GM12878 (cell line): ENCODE data around the gene FAM161A. TPM values are rescaled to one million over a fixed set of nuclear protein-coding genes. Genes with fewer than 3 reads are reported as not detected.

ENCODE experiments used
- ATAC-seq: fragments of 200-7000 bp; cut with Tn5 transposase; 3 replicates; pipeline ENCODE4 v1.9.1; 2020; ENCODE audit warnings: mild to moderate bottlenecking, moderate library complexity
- Bru-seq: library from RNA; stranded (reverse); fragments of 400-500 nt; gene quantifications from one replicate; lab custom pipeline; 2021; lab: Mats Ljungman, UMichigan
- BruChase-seq, 2 experiments: library from RNA; stranded (reverse); fragments of 400-500 nt; gene quantifications; one replicate each; lab custom pipeline; 2021; lab: Mats Ljungman, UMichigan
- BruUV-seq: library from RNA; stranded (reverse); fragments of 400-500 nt; replicated peaks from 2 replicates; lab custom pipeline; 2021; lab: Mats Ljungman, UMichigan
- CTCF ChIA-PET: fragments of 300-600 bp; sonication (Branson Sonifier 250); formaldehyde crosslinking; extraction: SDS; loops from one replicate; lab custom pipeline; 2021; ENCODE audit warnings: inconsistent platforms; lab: Yijun Ruan, JAX
- POLR2A ChIA-PET: fragments of 350-600 bp; formaldehyde crosslinking; extraction: SDS; loops from one replicate; lab custom pipeline; 2021; ENCODE audit warnings: inconsistent platforms; lab: Charles Lee
- RAD21 ChIA-PET: fragments of 300-600 bp; sonication (Branson Sonifier 250); formaldehyde crosslinking; loops from one replicate; lab custom pipeline; 2023; ENCODE audit warnings: antibody characterized with exemption; ENCODE audit not compliant: unreplicated experiment; lab: Charles Lee
- SMC1A ChIA-PET: fragments of 300-600 bp; sonication (Branson Sonifier 250); formaldehyde crosslinking; loops from one replicate; lab custom pipeline; 2023; ENCODE audit not compliant: unreplicated experiment, uncharacterized antibody; lab: Charles Lee
- DNase-seq: peaks from one replicate; pipeline ENCODE4 v3.0.0-alpha.2; 2011; ENCODE audit warnings: low read depth, low spot score
- FAIRE-seq: peaks from 3 replicates; lab custom pipeline; 2011; peaks lifted over from hg19 to GRCh38; lab: Jason Lieb, UNC
- H2AFZ ChIP-seq: 2 replicates; pipeline ENCODE4 v1.6.0; 2011; ENCODE audit warnings: low read depth, low read length, control low read depth; ENCODE audit not compliant: control insufficient read depth
- H3K27ac ChIP-seq: 2 replicates; pipeline ENCODE4 v1.5.1; 2011; ENCODE audit warnings: control low read depth; ENCODE audit not compliant: control insufficient read depth, insufficient read depth
- H3K27me3 ChIP-seq, 2 experiments: replicated peaks in 1 of 2; 2 replicates each; pipeline versions ENCODE4 v1.6.0 to v1.6.1; 2011; ENCODE audit warnings: low read length in 1 of 2; ENCODE audit not compliant: control insufficient read depth in 2 of 2, insufficient read depth in 2 of 2
- H3K36me3 ChIP-seq, 2 experiments: 2 replicates each; pipeline ENCODE4 v1.5.1; 2011; ENCODE audit warnings: low read length in 1 of 2; ENCODE audit not compliant: control insufficient read depth in 2 of 2, insufficient read depth in 2 of 2
- H3K4me1 ChIP-seq: 2 replicates; pipeline ENCODE4 v1.6.1; 2011; ENCODE audit warnings: mild to moderate bottlenecking, low read length, moderate library complexity, mixed read lengths; ENCODE audit not compliant: control insufficient read depth, insufficient read depth
- H3K4me2 ChIP-seq: 2 replicates; pipeline ENCODE4 v1.6.0; 2011; ENCODE audit warnings: control low read depth; ENCODE audit not compliant: control insufficient read depth, insufficient read depth
- H3K4me3 ChIP-seq: fragments of 200-600 bp; sonication (generic); 2 replicates; pipeline ENCODE4 v1.5.1; 2016
- H3K79me2 ChIP-seq: 2 replicates; pipeline ENCODE4 v1.6.0; 2011; ENCODE audit warnings: low read length; ENCODE audit not compliant: control insufficient read depth, insufficient read depth
- H3K9ac ChIP-seq: 2 replicates; pipeline ENCODE4 v1.8.0; 2011; ENCODE audit warnings: low read length, control low read depth, mixed read lengths; ENCODE audit not compliant: control insufficient read depth, insufficient read depth
- H3K9me3 ChIP-seq: replicated peaks from 3 replicates; pipeline ENCODE4 v1.5.1; 2011; ENCODE audit warnings: mild to moderate bottlenecking, low read length; ENCODE audit not compliant: control insufficient read depth, insufficient read depth
- H4K20me1 ChIP-seq: 2 replicates; pipeline ENCODE4 v1.6.0; 2011; ENCODE audit not compliant: control insufficient read depth, insufficient read depth
- FOXM1 ChIP-seq: IDR thresholded peaks from 2 replicates; pipeline ENCODE4 v1.6.1; 2012; ENCODE audit warnings: low read depth, mild to moderate bottlenecking, inconsistent platforms, low read length, moderate library complexity
- IRF4 ChIP-seq: IDR thresholded peaks from 2 replicates; pipeline ENCODE4 v1.6.1; 2011; ENCODE audit warnings: low read depth, low read length
- IRF5 ChIP-seq: fragments of 450-650 bp; IDR thresholded peaks from 2 replicates; pipeline ENCODE4 v1.6.1; 2017; ENCODE audit warnings: borderline replicate concordance
- PAX8 ChIP-seq: fragments of 450-650 bp; IDR thresholded peaks from 2 replicates; pipeline ENCODE4 v1.6.1; 2017; ENCODE audit warnings: mild to moderate bottlenecking, moderate library complexity
- POLR2AphosphoS2 ChIP-seq: IDR thresholded peaks from 2 replicates; pipeline ENCODE4 v1.6.1; 2011; ENCODE audit warnings: low read depth, mild to moderate bottlenecking, low read length, improper control_type of control experiment, moderate library complexity
- RB1 ChIP-seq: fragments of 450-650 bp; formaldehyde crosslinking; IDR thresholded peaks from 2 replicates; pipeline ENCODE4 v1.6.1; 2017; ENCODE audit warnings: mild to moderate bottlenecking, borderline replicate concordance
- ZNF622 ChIP-seq: fragments of 450-650 bp; IDR thresholded peaks from 2 replicates; pipeline ENCODE4 v1.6.1; 2017; ENCODE audit warnings: mild to moderate bottlenecking, inconsistent platforms
- ZSCAN29 ChIP-seq: fragments of 450-650 bp; IDR thresholded peaks from 2 replicates; pipeline ENCODE4 v1.6.1; 2017; ENCODE audit warnings: mild to moderate bottlenecking, moderate library complexity
- WGBS: methylation state at CpG from one replicate; pipeline ENCODE4 v1.1.6; 2016; ENCODE audit warnings: low lambda C conversion rate; ENCODE audit not compliant: insufficient replicate concordance, insufficient coverage; ENCODE audit errors: missing lambda C conversion rate; 5-methylcytosine and 5-hydroxymethylcytosine counted together
- in situ Hi-C: fragments of 300-500 bp; cut with MboI; formaldehyde crosslinking; loops from 9 replicates; pipeline ENCODE4 v1.14.3; 2018; ENCODE audit warnings: mixed read lengths
- intact Hi-C: fragments of 100-400 bp; cut with micrococcal nuclease; formaldehyde crosslinking; loops from one replicate; pipeline ENCODE4 v1.14.2; 2022; ENCODE audit not compliant: unreplicated experiment
- long read RNA-seq, 2 experiments: library from polyadenylated mRNA; unstranded; transcript quantifications; one replicate each; pipeline ENCODE4 v2.0.0, GENCODE V29; 2019 to 2020
- polyA minus RNA-seq, 3 experiments: library from RNA; depleted of rRNA, polyadenylated mRNA; stranded (reverse); fragments of >200 nt; gene quantifications; 2 replicates each; pipeline ENCODE4 v1.2.3, GENCODE V29; 2011
- polyA plus RNA-seq, 11 experiments: library from polyadenylated mRNA; depleted of rRNA in 4 of 11; unstranded in 6 of 11; stranded (reverse) in 5 of 11; fragments of >200 nt; fragmentation: Nextera tagmentation in 4 of 11; fragmentation: Illumina TruSeq in 1 of 11; extraction: Ambion mirVana in 4 of 11; extraction: Trizol in 1 of 11; gene quantifications; 1 replicate in 1 of 11; 2 replicates in 10 of 11; pipeline versions ENCODE4 v1.2.1 to v1.2.3, GENCODE V29; 2011 to 2016; ENCODE audit warnings: inconsistent platforms in 2 of 11, missing spikeins in 2 of 11, low read depth in 1 of 11
- total RNA-seq, 4 experiments: library from RNA; depleted of rRNA in 3 of 4; stranded (reverse); fragments of >200 nt in 3 of 4; fragmentation: Illumina TruSeq in 1 of 4; extraction: Trizol in 1 of 4; gene quantifications; 2 replicates each; pipeline versions ENCODE4 v1.2.1 to v1.2.3, GENCODE V29; 2013 to 2021
- TF ChIP-seq, protein P1 (sequence below): IDR thresholded peaks from 2 replicates; pipeline ENCODE4 v1.6.1; 2012; ENCODE audit warnings: low read depth, low read length, improper control_type of control experiment
- TF ChIP-seq, protein P2 (sequence below): fragments of 450-650 bp; IDR thresholded peaks from 2 replicates; pipeline ENCODE4 v1.6.1; 2018; ENCODE audit warnings: borderline replicate concordance, mild to moderate bottlenecking; ENCODE audit not compliant: partially characterized antibody

Gene FAM161A, protein sequence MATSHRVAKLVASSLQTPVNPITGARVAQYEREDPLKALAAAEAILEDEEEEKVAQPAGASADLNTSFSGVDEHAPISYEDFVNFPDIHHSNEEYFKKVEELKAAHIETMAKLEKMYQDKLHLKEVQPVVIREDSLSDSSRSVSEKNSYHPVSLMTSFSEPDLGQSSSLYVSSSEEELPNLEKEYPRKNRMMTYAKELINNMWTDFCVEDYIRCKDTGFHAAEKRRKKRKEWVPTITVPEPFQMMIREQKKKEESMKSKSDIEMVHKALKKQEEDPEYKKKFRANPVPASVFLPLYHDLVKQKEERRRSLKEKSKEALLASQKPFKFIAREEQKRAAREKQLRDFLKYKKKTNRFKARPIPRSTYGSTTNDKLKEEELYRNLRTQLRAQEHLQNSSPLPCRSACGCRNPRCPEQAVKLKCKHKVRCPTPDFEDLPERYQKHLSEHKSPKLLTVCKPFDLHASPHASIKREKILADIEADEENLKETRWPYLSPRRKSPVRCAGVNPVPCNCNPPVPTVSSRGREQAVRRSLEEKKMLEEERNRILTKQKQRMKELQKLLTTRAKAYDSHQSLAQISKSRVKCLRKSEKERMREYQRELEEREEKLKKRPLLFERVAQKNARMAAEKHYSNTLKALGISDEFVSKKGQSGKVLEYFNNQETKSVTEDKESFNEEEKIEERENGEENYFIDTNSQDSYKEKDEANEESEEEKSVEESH
- total RNA-seq (2013; cell fraction: nucleolus; rRNA removed) = 21.5 and 21.9 TPM in 2 replicates
- total RNA-seq (2014; rRNA removed) = 5.8 and 7.5 TPM in 2 replicates
- 11.9 and 13.5 TPM in 2 replicates for total RNA-seq (2014; rRNA removed; fragmentation: Illumina TruSeq; extraction: Trizol)
- 6.9 and 7.0 TPM in 2 replicates for total RNA-seq (2021)
- polyA plus RNA-seq (2011; ENCODE audit: low read depth) = 2.6 TPM
- 2.2 and 3.3 TPM in 2 replicates for polyA plus RNA-seq (2011; rRNA removed)
- polyA plus RNA-seq (2011; cell fraction: cytosol; rRNA removed) = 0.84 and 0.88 TPM in 2 replicates
- 1.1 and 2.2 TPM in 2 replicates for polyA plus RNA-seq (2011; cell fraction: nucleus; rRNA removed)
- 4.6 and 5.4 TPM in 2 replicates for polyA plus RNA-seq (2012)
- 12.2 and 18.4 TPM in 2 replicates for polyA plus RNA-seq (2014; fragmentation: Illumina TruSeq; extraction: Trizol)
- 1 to 10 TPM; 4.3 to 5.4 TPM for polyA plus RNA-seq (2014; fragmentation: Nextera tagmentation; extraction: Ambion mirVana)
- polyA plus RNA-seq (2014; rRNA removed) = 9.7 and 10.7 TPM in 2 replicates
- 10 to 100 TPM; 10.2 to 10.6 TPM for polyA plus RNA-seq (2016; fragmentation: Nextera tagmentation; extraction: Ambion mirVana)
- 1.1 and 1.6 TPM in 2 replicates for polyA minus RNA-seq (2011; rRNA and poly(A)+ RNA removed)
- 0.42 and 1.1 TPM in 2 replicates for polyA minus RNA-seq (2011; cell fraction: cytosol; rRNA and poly(A)+ RNA removed)
- polyA minus RNA-seq (2011; cell fraction: nucleus; rRNA and poly(A)+ RNA removed) = 0.86 and 1.2 TPM in 2 replicates
- percentile 47 among the genes with signal in this experiment for Bru-seq, nascent RNA
- BruChase-seq, experiment 1, labeled RNA remaining after a 6-hour chase = percentile 54 among the genes with signal in this experiment
- percentile 55 among the genes with signal in this experiment for BruChase-seq, experiment 2, labeled RNA remaining after a 2-hour chase
- long read RNA-seq, experiment 1, partial matches to known transcripts = 3 of 3 reads
- long read RNA-seq, experiment 1, other reads (novel, unspliced or antisense) = 0 of 3 reads
- long read RNA-seq, experiment 2, partial matches to known transcripts = 19 of 20 reads
- long read RNA-seq, experiment 2, other reads (novel, unspliced or antisense) = 0 of 20 reads

- Histone ChIP-seq H3K4me2 (peak within 1 kb of the TSS; percentile 100), H3K4me3 (peak within 1 kb of the TSS; percentile 82), H3K9ac (peak within 1 kb of the TSS; percentile 86), H3K27me3 (no peaks in the 10 kb centered on the region), H3K79me2 (no peaks in the 10 kb centered on the region), H3K4me1 (peaks cover 9% of the 10 kb centered on the region), H3K36me3 (no peaks in the 10 kb centered on the region), H4K20me1 (no peaks in the 10 kb centered on the region), H2AFZ (peak within 1 kb of the TSS; percentile 96), H3K27ac (peak within 1 kb of the TSS; percentile 87), H3K9me3 (no peaks in the 10 kb centered on the region)
- under 1% methylated on average over 50 of the region's 50 CpGs for WGBS
- intact Hi-C loops = loop anchor here (5.0 kb wide), 1 partner anchor 92 kb away; no protein-coding TSS in a partner anchor
- ChIA-PET SMC1A (interaction anchor here (0.9 to 2.3 kb wide), 7 partner anchors 9 to 589 kb away, joined by 3 to 6 read pairs (median 4); no protein-coding TSS in a partner anchor), RAD21 (interaction anchor here (0.8 to 1.0 kb wide), 4 partner anchors 90 to 562 kb away, joined by 3 to 5 read pairs (median 3); no protein-coding TSS in a partner anchor), POLR2A (interaction anchor here (0.6 to 1.3 kb wide), 3 partner anchors 9 to 51 kb away, joined by 3 read pairs; partner anchors contain the start of gene COMMD1), CTCF (interaction anchor here (0.6 to 1.8 kb wide), 5 partner anchors 13 to 183 kb away, joined by 3 to 6 read pairs (median 4); no protein-coding TSS in a partner anchor)
- ATAC-seq (peak; percentile 91), DNase-seq (peak; percentile 44), FAIRE-seq (no peak)
- no TSS peak for BruUV-seq
- in situ Hi-C loops = no loop called here
- TF ChIP-seq IRF5 = no peak
- no peak for TF ChIP-seq ZNF622
- no peak for TF ChIP-seq PAX8
- no peak for TF ChIP-seq ZSCAN29
- TF ChIP-seq, protein P1, sequence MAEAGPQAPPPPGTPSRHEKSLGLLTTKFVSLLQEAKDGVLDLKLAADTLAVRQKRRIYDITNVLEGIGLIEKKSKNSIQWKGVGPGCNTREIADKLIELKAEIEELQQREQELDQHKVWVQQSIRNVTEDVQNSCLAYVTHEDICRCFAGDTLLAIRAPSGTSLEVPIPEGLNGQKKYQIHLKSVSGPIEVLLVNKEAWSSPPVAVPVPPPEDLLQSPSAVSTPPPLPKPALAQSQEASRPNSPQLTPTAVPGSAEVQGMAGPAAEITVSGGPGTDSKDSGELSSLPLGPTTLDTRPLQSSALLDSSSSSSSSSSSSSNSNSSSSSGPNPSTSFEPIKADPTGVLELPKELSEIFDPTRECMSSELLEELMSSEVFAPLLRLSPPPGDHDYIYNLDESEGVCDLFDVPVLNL = peak; percentile 86
- no peak; the same call in 1 of the 2 replicates for TF ChIP-seq IRF4
- no peak for TF ChIP-seq POLR2AphosphoS2
- TF ChIP-seq, protein P2, sequence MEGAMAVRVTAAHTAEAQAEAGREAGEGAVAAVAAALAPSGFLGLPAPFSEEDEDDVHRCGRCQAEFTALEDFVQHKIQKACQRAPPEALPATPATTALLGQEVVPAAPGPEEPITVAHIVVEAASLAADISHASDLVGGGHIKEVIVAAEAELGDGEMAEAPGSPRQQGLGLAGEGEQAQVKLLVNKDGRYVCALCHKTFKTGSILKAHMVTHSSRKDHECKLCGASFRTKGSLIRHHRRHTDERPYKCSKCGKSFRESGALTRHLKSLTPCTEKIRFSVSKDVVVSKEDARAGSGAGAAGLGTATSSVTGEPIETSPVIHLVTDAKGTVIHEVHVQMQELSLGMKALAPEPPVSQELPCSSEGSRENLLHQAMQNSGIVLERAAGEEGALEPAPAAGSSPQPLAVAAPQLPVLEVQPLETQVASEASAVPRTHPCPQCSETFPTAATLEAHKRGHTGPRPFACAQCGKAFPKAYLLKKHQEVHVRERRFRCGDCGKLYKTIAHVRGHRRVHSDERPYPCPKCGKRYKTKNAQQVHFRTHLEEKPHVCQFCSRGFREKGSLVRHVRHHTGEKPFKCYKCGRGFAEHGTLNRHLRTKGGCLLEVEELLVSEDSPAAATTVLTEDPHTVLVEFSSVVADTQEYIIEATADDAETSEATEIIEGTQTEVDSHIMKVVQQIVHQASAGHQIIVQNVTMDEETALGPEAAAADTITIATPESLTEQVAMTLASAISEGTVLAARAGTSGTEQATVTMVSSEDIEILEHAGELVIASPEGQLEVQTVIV = no peak
- TF ChIP-seq FOXM1 = no peak; the same call in 1 of the 2 replicates
- TF ChIP-seq RB1 = peak; percentile 98; the same call in 1 of the 2 replicates
These were observed at the start of gene FAM161A for GRCh38 chr2:61853847-61854563. Gene FAM161A, minus strand, starts transcription at chr2:61854060. Its CDS starts 19 bp downstream, at chr2:61854041.
